Activated CD4-positive, alpha-beta T cell treated with anti-CD3 and anti-CD28 coated beads, Interleukin-2, amount 50 U/mL, for 4 hours (primary cell): ENCODE data around the gene TMEM72.

Experiments
- DNase-seq, 2 experiments: peaks; one replicate each; pipeline ENCODE4 v3.0.0-alpha.2; 2020

TMEM72 gene

GRCh38 chr10:44921061-44921460, 9.9 kb downstream of the TMEM72 start:
- no peak for DNase-seq

- no peak for DNase-seq
Observed at GRCh38 chr10:44921506-44921905, 10.4 kb downstream of the TMEM72 start.

- no peak for DNase-seq
Observed at GRCh38 chr10:44922021-44922420, 10.9 kb downstream of the TMEM72 start.

GRCh38 chr10:44922796-44923545, 11.8 kb downstream of the TMEM72 start:
- no peak for DNase-seq

- DNase-seq, result no peak
Observed at GRCh38 chr10:44923611-44924010, 12.5 kb downstream of the TMEM72 start.

GRCh38 chr10:44924261-44925040, 13.3 kb downstream of the TMEM72 start:
- no peak for DNase-seq

GRCh38 chr10:44925224-44925623, 14.1 kb downstream of the TMEM72 start:
- no peak for DNase-seq

GRCh38 chr10:44925811-44926750, 14.9 kb downstream of the TMEM72 start:
- no peak for DNase-seq

GRCh38 chr10:44926751-44927351, 15.7 kb downstream of the TMEM72 start:
- no peak for DNase-seq

- DNase-seq, result no peak
Observed at GRCh38 chr10:44927352-44927751, 16.2 kb downstream of the TMEM72 start.

- no peak for DNase-seq
Observed at GRCh38 chr10:44928462-44928861, 17.3 kb downstream of the TMEM72 start.

GRCh38 chr10:44929356-44930255, 18.5 kb downstream of the TMEM72 start:
- DNase-seq, result no peak

- DNase-seq, result no peak
Observed at GRCh38 chr10:44930904-44931620, 19.9 kb downstream of the TMEM72 start.

- no peak for DNase-seq
Observed at GRCh38 chr10:44931621-44932516, 20.7 kb downstream of the TMEM72 start.

- DNase-seq, result peak; percentile 73 to 78
Observed at GRCh38 chr10:44932517-44933450, 21.6 kb downstream of the TMEM72 start.

GRCh38 chr10:44933451-44934321, 22.5 kb downstream of the TMEM72 start:
- DNase-seq, result no peak

- DNase-seq, result no peak
Observed at GRCh38 chr10:44934416-44935200, 23.5 kb downstream of the TMEM72 start.
